HG03039 (cell line): Measurements from ENCODE around the gene ZCCHC24.
"Not testable (repeated sequence)": the region's sequence is repeated elsewhere in the genome, so short reads cannot be mapped to it uniquely, and the experiment has no call there.

Source experiments
- ATAC-seq: cut with Tn5 transposase; IDR thresholded peaks from one replicate; pipeline ENCODE4 v1.9.1; 2021; ENCODE audit warnings: mild to moderate bottlenecking, moderate library complexity; ENCODE audit not compliant: unreplicated experiment

Gene ZCCHC24

DNA sequence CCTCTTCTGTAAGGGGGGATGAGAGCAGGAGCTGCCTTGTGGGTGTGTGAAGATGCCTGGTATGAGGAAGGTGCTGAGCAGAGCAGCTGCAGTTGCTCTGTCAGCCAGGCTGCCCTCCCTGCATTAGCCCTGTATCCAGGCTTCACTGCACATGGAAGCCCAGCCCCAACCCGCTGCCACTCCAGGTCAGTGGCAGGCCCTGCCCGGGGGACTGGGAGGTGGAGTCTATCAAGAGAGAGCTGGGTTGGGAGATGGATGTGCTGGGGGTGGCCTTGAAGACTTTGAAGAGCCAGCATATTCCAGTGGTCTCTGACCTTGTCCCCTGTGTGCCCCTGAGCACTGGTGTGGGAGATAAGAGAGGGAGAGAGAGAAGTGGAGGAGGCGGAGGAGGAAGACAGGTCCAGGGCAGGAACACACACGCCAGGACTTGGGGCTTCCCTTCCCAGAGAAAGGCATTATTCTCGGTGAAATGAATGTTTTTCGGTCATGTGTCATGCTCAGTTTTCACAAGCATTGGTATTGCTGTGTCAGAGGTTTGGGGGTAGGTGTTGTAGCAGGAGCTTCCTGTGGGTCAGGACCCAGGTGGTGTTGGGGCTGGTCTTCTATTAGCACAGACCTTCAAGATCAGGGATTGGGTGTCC is 95.5 kb downstream of the ZCCHC24 start:
- no peak for ATAC-seq

GRCh38 chr10:79349072-79349491 is 96.3 kb downstream of the ZCCHC24 start:
- ATAC-seq: no peak

DNA sequence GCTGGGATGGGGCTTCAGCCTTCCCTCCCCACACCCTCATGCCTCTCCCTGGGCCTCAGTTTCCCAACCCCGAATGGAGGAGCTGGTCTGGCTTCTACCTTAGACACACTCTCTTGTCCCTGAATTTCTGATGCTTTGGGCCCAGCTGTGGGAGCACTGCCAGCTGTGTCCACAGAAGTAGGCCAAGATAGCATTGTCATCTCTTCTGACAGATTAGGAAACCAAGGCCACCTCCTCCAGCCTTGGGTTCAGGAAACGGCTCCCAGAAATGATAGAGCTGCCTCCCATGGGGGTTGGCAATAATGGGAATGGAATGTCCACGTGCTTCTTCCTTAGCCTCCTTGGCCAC is 96.8 kb downstream of the ZCCHC24 start:
- ATAC-seq: no peak

DNA sequence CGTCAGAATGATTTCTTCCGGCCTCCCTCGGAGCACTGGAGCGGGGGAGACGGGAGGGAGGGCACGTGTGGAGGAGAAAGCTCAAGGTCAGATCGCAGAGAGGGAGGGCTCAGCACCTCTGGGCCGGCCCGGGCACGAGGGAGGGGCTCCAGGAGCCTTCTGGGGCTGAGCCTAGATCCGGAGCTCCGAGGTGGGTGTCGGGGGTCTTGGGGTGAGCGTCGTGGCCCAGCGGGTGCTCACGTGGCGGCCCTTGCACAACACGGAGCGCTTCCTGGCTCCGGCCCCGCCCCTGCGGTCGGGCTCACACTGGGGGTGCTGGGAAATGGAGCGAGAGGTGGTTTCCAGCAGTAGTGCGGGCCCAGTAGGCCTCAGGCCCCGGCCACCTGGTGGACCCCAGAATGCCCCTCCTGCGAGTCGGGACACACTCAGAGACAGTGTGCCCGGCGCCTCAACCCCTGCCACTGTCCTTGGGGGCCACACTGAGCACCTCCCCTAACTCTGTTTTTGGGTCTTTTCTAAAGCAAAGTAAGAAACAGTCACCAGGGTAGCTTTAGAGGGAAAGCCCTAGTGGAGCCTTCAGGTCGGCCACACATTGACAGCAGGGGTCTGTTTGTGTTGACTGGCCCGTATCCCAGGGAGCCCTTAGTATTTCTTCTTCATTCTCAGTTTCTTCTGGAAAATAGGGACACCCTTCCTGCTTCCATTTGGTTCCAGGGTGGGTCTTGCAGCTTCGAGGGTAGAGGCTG is 97.4 kb downstream of the ZCCHC24 start:
- peak; percentile 56 for ATAC-seq

- peak; percentile 85 for ATAC-seq
These were observed 98.1 kb downstream of the ZCCHC24 start, which contains the start of gene PPIF for GRCh38 chr10:79347226-79347893. PPIF (plus strand) TSS chr10:79347469; CDS start chr10:79347549, 80 bp downstream.

DNA sequence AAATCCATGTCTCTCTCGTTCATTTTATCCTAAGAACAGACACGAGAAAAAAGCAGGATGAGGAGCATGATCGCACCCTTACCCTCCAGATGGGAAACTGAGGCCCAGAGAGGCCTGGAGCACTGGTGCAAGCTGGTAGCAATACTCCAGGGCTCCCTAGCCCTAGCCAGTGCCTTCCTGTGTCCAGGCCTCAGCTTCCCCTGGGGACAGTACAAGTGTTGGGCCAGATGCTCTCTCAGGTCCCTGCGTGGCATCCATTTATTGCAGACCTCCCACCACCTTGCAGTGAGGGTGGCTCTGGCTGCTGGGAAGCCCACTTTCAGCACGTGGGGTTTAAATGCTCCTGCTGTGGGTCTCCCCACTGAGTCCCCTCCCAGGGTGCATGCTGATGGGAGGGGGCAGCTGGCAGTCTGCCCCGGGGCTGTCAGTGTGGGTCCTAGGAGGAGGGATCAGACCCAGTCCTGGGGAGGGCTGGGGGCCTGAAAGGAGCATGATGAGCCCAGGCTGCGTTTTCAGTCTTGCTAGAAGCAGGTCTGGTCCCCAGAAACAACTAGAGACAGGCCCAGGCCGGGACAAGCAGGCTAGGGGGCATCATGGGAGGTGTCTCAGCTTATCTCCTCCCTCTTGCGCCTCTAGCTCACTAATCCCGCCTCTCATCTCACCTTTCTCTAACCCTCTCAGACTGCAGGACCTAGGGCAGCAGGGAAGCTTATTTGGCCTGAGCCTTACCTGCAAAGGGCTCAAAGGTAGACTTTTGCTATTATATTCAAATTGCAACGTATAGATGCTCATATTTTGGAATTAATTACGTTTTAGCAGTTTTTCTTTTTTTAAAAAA is 98.8 kb downstream of the ZCCHC24 start:
- no peak for ATAC-seq

- no peak for ATAC-seq
These were observed 99.4 kb downstream of the ZCCHC24 start for GRCh38 chr10:79346012-79346340.

- no peak for ATAC-seq
These were observed 100.0 kb downstream of the ZCCHC24 start for GRCh38 chr10:79345241-79346011.

GRCh38 chr10:79344502-79345195 is 100.8 kb downstream of the ZCCHC24 start:
- ATAC-seq: no peak

GRCh38 chr10:79342811-79343561 is 102.4 kb downstream of the ZCCHC24 start:
- ATAC-seq: no peak

DNA sequence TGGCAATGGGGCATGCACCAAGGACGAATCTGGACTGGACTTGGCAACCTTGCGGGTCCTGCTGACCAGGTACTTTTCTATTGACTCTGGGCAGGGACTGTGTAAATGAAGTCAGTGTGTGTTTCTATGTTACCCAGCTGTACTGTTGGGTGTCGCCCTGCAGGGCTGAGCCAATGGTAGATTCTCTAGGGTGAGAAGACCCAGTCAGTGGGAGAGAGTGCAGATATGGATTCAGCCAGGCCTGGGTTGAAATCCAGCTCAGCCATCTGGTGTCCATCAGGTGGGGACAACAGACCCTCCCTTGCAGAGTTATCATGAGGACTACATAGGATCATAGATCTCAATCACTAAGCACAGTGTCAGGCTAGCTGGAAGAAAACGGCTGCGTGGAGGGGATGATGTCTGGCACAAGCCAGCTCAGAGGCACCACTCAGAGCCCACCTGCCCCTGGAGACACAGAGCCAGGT is 103.1 kb downstream of the ZCCHC24 start:
- no peak for ATAC-seq

GRCh38 chr10:79340646-79341244 is 104.7 kb downstream of the ZCCHC24 start:
- ATAC-seq: no peak

GRCh38 chr10:79339266-79339665 is 106.2 kb downstream of the ZCCHC24 start:
- no peak for ATAC-seq

GRCh38 chr10:79337783-79338469 is 107.5 kb downstream of the ZCCHC24 start:
- not testable (repeated sequence) for ATAC-seq

DNA sequence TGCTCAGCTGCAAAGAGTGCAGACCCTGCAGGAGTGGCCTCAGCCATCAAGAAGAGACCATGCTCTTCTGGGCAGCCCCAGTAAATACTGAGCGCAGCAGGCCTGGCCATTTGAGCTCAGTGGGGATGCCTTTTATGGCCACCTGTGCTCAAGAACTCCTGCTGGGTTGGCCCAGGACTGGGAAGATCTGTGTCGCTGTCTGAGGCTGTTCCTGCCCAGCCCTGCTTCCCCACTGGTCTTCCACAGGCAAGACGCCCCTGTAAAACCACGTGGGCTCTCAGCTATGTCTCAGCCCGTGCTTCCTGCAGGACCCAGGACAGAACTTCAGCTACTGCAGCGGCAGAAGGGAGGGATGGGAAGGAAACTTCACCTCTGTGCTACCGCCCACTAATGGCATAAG is 108.7 kb downstream of the ZCCHC24 start:
- no peak for ATAC-seq

DNA sequence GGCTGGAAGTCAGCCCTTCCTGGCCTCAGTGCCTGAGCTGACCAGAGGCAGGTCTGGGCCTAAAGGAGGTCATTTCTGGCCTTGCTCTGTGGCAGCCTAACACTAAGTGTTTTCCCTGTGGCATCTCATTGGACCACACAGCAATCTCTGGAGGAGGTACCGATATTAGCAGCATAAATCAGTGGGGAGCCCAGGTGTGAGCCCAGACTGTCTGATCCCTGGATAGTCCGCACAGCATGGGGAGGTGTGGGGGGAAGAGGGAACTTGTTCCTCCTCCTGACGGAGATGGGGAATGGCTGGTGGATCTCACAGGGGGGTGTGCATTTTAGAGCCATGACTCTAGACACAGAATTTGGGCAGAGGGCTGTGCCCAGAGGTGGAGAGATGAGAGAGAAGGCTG is 109.1 kb downstream of the ZCCHC24 start:
- ATAC-seq: no peak

GRCh38 chr10:79335470-79336235 is 109.8 kb downstream of the ZCCHC24 start:
- ATAC-seq: no peak
